ENCODE measurements around the gene DGKD.

- no peak for TF ChIP-seq TAF1 (IDR thresholded peaks at IDR 0.05; ENCODE audit: borderline replicate concordance, low read depth, low read length)
- no peak for TF ChIP-seq POLR2AphosphoS5 (IDR thresholded peaks at IDR 0.05; ENCODE audit: low read depth, low read length)
- TF ChIP-seq POLR2A (IDR thresholded peaks at IDR 0.05; ENCODE audit: low read depth, low read length): no peak
Measured at GRCh38 chr2:233332125-233332524, 22.2 kb upstream of the DGKD start.

Measured in GM12892 (cell line).